ENCODE results near the gene PCP4L1.

The PCP4L1 gene

DNA sequence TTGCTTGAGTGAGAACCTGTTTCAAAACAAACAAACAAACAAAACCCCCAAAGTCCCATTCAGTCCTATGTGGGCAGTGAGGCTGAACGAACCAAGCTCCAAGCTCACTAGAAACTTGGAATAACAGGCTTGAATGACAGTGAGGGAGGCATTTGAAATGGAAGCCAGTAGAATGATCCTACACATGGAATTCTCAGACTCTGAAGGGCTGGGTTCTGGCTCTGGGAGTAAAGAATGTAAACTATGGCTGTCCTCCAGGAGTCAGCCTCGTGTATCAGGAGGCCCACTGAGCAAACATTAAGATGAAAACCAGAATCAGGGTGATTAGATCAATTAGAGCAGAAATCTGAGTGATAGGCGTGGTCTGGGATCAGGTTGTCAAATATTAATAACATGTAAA lies 14.9 kb downstream of the PCP4L1 start:
- no peak for DNase-seq

DNA sequence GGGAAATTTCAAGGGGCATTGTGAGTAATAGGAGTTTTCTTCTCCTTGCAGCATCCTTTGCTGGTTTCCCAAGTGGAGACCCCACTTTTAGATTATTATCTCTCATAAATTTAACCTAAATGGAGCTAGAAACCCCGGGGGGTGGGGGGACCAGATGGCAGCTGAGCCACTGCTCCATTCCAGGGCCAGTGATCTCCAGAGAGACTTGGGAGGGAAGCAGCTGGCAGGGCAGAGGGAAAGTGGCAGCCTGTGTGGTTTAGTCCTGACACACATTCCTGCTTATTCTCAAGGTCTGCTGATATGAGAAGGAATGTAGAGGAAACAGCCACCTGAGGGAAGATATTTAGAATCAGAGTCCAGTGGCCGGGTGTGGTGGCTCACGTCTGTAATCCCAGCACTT lies 16.3 kb downstream of the PCP4L1 start:
- no peak for DNase-seq

DNA sequence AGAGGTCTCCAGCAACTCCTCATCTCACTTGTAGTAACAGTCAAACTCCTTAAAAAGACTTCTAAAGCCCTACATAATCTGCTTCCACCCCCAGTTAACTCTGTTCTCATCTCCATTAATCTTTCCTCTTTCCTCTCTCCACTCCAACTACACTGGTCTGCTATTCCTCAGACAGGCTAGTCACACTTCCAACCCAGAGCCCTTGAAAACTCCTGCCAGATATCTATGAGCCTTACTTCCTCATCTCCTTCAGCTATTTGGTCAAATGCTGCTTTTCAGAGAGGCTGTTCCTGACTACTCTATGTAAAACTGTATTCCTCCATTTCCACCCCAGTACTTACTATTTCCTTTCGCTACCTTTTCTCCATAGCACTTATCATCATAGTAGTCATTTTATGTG lies 24.4 kb downstream of the PCP4L1 start:
- no peak for DNase-seq

DNA sequence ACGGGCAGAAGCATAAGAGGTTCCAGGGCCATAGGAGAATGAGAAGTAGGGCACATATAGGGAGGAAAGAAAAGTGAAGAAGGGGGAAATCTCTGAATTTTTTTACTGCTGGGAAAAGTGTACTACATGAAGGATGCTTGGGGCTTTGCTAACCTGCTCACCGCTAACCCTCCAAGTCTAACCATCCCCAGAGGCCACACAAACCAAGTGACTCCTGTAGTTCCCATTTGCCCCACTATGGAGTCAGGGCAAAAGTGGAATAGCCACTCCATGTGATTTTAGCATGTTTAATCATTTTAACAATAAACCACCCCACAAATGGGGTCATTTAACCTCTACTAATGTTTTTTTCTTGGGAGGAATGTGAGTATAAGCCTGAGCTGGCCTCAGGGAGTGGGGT lies 26.6 kb downstream of the PCP4L1 start:
- no peak for DNase-seq

DNA sequence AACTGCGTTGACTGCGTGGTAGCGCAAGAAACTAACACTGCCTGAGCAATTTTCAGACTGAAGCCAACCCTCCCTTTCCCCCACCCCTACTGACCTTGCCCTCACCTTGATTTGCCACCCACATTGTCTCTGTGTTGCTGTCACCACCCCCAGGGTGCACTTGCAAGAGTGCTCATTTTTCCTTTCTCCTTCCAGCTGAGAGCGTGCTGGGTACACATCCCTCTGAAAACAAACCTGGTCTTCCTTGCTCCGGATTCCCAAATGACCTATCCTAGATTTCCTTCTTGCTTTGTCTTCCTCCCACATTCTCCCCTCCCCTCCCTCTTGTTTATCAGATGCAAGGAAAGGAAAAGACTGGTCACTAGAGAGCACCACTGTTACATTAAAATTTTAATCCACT lies 27.0 kb downstream of the PCP4L1 start:
- DNase-seq = no peak

DNA sequence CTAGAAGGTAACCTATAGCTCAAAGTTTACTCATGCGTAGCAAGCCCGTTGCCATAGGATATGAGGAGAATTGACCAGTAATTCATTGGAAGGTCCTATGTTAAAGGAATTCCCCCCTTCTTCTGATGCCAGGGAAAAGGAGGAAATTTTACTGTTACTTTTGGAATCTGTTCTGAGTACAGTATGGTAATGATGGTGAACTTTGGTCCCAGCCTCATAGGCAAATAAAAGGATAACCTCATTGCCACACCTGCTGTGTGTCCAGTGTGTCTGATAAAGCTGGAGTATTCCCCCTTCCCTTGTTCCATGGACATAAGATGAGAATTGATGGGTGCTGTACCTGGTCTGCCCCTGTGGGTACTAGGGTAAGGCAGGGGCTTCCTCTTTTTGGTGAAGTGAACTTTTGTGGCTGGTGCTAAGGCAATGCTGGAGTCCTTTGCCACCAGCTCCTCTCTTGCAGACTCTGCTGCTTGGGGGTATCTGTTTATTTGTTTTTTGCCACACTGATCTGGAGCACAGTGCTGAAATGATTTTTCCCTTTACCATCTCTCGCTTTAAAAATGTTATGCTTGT lies 29.0 kb downstream of the PCP4L1 start:
- no peak for DNase-seq

DNA sequence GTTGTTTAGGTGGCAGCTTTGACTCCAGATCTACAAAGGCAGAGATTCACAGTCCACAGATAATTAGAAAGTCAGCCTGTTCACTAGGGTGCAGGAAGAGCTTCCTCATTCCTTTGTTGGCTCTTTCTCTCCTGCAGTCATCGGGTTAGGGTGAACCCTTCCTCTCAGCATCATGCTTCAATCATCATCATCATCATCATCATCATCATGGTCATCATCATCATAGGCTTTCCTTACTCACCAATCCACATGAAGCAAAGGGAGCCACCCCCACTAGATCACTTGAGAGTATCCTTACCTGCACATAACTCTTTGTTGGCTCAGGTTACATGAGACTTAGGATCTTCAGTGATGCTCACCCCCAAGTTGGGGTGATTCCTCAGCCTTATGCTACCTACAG lies 32.2 kb downstream of the PCP4L1 start:
- no peak for DNase-seq

DNA sequence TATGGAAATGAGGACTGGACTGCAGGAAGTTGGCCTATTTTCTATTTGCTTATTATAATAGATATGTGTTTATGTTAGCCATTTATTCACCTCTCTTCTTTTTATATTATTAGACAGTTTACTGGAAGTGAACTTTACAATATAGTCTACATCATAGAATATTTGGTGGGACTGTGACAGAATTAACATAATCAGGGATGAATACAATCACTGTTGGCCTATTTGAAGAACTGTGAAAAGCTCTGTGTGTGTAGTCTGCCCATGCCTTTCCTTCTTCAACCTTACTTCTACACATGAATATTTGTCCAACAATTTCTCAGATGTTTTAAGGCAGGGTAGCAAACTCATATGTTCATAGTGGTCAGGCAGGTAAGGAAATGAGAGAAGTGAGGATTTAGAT lies 38.9 kb downstream of the PCP4L1 start:
- no peak for DNase-seq

DNA sequence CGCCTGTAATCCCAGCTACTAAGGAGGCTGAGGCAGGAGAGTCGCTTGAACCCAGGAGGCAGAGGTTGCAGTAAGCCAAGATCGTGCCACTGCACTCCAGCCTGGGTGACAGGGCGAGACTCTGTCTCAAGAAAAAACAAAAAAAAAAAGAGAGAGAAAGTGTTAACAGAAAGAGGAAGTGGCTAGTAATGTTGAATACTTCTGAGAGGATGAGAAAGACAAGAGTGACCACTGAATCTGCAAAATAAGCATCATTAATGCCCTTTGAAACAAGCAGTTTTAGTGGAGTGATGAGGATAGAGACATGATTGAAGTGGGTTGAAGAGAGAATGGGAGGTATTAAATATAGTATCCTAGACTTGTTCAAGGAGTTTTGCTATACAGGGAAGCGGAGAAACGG lies 39.6 kb downstream of the PCP4L1 start:
- peak; percentile 88 for DNase-seq

DNA sequence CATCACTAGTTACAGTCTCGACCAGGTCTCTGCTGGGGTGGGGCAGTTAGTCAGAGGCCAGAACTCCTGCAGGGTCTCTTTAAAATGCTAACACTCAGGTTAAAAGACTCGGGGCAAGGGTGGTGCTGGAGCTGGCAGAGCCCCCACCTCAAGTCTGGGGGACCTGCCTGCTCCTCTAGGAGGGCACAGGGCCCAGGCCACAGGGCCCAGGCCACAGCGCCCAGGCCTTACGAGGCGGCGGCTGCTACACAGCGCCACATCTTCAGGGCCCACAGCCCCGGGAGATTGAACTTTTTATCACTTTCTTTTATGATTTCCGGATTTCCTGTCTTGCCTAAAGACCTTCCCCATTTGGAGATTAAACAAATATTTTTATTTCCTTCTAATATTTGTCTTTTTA lies 40.8 kb downstream of the PCP4L1 start:
- no peak for DNase-seq

DNA sequence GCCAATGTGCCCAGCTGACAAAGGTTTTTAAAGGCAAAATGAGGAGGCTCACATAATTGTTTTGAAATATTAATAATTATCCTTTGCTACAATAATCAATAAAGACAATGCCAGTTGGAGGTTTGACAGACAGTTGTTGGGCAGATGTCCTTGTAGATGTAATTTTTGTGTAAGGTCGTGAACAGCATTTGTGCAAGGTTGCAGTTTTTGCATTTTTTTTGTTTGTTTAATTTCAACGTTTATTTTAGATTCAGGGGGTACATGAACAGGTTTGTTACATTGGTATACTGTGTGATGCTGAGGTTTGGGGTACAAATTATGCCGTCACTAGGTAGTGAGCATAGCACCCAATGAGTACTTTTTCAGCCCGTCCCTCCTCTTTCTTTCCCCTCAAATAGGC lies 41.9 kb downstream of the PCP4L1 start:
- no peak for DNase-seq

DNA sequence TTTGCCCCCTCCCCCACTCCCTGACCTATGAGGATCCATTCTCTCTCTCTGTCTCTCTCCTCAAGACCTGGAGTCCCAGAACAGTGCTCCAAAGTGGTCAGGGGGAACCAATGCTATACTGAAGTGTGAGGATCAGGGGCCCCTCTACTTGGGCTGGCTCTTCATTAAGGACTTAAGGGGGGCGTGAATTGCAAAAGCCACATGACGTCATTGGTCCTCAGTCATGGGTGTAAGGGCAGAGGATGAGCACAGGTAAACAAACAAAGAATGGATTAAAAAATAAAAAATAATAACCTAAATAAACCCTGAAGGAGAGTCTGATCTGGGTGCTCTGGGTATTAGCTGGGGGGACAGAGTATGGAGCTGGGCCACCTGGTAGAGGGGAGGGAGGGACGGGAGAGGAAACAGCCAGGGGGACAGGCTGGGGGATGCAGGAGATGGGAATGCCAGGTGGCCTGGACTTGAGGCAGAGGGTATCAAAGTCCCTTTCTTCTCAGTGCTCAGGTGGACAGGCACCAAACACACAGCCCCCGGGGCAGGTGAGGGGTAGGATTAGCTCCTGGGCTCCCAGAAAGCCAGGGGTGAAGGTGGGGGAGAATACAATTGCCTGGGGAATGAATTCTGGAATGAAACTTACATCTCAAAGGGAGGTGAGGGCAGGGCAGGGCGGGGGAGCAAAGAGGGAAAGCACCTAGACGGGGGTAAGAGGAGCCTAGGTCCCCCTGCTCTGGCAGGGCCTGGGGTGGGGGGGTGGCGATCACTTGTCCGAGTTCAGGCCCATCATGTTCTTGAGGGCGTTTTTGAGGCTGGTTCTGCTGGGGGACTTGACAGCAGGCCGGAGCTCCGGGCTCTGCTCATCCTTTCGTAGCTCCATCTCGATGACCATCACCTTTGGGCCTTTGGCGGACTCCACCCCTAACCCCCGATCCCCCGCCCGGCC lies 46.7 kb downstream of the PCP4L1 start:
- no peak for DNase-seq

DNA sequence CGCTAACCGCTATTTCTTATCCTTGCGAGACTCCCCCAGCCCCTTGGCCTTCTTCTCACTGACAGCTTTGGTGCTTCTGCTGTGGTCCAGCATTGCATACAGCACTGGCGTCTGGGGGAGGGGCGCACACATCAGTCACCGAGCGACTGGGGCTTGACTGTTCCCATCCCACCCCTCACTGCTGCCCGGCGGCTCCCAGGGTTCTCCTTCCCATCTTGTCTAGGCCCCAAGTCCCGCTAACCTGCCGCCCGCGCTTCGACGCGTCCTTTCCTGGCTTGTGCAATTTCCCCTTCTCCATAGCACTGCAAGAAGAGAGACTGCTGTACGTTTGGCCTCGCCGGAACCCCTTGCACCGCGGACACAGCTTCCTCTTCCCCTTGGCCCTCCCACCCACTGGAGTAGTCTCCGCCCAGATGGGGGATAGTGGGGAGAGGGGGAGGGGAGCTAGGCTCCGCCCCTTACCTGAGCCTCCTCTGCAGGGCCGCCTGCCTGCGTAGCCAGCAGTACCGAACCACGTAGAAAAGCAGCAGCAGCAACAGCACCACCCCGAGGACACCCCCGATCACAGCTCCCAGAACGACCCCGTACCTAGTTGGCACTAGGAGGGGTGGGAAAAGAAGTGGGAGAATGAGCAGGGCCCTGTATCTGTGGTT lies 47.4 kb downstream of the PCP4L1 start:
- DNase-seq = peak; percentile 88

DNA sequence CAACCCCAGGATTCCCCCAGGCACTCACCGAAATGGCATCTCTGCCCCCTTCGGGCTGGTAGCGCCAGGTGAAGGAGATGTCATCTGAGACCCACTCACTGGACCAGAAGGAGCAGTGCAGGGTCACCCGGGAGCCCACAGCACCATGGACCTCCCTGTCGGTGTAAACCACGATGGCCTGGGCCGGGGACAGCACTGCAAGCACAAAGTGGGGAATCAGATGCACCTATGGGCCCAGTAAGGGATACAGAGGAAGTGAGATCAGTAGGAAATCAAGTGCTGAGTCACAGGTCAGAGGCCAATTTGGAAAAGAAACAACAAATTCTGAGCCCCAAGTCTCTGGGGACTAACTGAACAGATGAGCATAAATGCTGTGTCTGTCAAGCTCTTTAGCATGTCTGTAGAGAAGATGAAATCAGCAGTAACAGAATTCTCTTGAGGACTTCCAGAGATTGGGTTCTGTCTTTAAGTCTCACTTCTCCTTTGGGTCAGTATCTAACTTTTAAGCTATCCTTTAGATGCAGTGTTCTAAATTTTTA lies 48.8 kb downstream of the PCP4L1 start:
- DNase-seq = peak; percentile 69

DNA sequence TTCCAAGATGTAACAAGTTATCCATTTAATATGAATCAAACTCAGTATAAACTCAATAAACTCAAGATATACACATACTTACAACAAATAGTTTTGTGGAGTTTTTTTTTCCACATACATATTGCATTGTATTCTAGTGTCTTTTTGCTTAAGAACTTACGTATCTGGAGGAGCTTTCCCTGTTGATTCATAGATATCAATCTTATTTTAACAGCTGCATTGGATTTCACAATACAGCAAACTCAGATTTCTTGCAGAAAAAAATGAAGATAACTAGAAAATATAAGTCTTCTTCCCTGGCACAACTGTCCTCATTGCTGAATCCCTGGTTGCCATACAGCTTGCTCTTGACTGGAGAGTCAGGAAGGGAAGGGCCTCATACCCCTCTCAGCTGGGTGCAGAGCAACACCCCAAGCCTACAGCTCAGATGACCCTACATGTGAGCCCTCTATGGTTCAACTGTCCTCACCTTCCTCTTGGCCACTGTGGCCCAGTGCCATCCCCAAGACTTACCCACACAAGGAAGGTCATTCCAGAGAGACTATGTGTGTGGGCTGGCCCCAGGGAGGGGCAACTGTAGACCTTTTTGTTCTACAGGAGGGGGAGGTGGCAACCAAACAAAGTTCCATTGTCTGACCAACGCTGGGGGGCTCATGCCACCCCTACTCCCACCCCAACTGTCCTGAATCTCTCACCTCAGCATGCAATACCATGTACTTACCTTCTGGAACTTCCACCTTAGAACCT lies 49.5 kb downstream of the PCP4L1 start:
- DNase-seq = no peak

DNA sequence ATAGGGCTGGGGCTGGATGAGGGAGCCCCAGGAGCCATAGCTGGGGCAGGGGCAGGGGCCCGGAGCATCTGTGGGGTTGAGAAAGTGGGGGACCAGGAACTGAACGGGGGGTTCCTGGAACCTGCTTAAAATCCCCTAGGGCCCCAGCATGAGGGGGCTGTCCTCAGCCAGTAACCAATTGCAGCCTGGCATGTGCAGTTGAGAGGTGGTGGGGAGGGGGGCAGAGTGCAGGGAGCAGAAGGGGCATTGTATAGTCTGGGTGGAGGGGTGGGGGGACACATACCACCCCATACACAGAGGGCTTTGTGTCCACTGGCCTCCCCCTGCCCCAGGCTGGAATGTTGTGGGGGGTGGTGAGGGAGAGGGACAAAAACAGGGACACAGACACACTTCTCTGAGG lies 51.3 kb downstream of the PCP4L1 start, which contains the start of gene MPZ:
MPZ (minus strand) TSS at position 101 of the 400 bp plus-strand sequence; CDS start at position 38, 63 bp downstream.
- DNase-seq = no peak

DNA sequence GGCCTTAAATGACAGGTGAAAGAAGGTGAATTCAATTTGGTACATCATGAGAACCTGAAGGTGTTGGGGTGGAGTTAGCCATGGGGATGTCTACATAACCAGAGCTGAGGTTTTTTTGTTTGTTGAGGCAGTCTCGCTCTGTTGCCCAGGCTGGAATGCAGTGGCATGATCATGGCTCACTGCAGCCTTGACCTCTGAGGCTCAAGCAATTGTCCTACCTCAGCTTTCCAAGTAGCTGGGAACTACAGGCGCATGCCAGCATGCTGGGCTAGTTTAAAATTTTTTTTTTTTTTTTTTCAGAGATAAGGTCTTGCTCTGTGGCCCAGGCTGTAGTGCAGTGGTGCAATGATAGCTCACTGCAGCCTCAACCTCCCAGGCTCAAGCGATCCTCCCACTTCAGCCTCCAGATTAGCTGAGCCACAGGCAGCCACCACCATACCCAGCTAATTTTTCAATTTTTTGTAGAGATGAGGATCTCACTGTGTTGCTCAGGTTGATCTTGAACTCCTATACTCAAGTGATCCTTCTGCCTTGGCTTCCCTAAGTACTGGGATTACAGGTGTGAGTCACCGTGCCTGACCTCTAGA lies 53.1 kb downstream of the PCP4L1 start:
- no peak for DNase-seq

DNA sequence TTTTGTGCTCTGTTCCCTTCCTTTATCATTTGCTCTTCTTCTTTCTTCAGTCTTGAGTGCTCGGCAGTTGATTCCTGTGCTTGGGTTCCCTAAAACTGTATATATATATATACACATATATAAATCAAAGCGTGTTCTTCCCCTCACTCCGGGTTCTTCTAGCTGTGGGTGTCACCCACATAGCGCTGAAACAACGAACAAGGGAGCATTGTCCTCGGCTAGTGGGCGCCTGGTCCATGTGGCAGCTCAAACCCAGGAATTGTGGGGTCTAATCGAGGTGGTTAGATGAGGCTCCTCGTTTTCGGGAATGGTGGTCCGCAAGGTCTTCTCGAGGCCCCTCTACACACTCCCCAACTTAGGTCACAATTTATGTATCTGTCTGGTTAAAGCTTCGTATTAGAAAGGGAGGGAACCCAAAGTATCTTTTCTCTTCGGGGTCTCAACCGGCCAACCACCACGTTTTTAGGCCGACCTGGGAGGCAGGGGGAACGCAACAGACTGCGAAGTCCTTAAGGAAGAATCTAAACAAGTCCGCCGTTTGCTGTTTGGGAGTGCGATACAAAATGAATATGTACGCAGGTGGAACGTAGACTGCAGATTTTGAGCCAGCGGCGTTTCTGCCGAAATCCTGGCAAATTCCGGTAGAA lies 55.1 kb downstream of the PCP4L1 start:
- no peak for DNase-seq

DNA sequence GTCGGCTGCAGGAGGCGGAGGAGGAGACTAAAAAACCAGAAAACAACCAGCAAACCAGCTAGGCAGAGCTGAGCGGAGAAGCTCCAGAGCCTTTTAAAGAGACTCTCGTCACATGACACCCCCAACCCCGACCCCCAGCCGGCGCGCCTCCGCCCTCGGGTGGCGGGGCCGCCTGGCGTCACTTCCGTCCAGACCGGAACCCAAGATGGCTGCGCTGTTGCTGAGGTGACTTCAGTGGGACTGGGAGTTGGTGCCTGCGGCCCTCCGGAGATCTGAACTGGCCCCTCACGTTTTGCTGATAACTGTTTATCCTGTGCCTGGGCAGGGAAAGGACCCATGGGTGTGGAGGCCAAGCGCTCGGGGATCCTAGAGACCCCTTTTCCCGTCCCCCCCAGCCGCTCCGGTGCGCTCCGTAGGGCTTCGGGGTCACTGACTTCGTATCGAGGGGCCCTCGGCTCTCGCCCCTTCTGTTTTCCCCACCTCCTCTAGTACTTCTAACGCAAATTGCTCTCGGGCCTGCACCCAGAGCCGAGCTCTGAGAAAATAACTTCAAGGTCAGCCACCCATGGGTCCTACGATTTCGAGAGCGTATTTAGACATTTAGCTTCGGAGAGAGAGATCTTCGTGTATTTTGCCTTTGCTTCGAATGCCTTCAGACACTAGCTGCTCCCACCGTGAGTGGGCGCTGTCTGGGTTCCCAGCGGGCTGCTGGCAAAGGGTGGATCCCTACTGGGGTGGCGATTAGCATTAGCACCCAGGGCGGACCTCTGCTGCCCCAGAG lies 55.8 kb downstream of the PCP4L1 start, which contains the start of gene SDHC:
SDHC (plus strand) TSS at position 181 of the 781 bp plus-strand sequence; CDS start at position 206, 25 bp downstream.
- peak; percentile 82 for DNase-seq

DNA sequence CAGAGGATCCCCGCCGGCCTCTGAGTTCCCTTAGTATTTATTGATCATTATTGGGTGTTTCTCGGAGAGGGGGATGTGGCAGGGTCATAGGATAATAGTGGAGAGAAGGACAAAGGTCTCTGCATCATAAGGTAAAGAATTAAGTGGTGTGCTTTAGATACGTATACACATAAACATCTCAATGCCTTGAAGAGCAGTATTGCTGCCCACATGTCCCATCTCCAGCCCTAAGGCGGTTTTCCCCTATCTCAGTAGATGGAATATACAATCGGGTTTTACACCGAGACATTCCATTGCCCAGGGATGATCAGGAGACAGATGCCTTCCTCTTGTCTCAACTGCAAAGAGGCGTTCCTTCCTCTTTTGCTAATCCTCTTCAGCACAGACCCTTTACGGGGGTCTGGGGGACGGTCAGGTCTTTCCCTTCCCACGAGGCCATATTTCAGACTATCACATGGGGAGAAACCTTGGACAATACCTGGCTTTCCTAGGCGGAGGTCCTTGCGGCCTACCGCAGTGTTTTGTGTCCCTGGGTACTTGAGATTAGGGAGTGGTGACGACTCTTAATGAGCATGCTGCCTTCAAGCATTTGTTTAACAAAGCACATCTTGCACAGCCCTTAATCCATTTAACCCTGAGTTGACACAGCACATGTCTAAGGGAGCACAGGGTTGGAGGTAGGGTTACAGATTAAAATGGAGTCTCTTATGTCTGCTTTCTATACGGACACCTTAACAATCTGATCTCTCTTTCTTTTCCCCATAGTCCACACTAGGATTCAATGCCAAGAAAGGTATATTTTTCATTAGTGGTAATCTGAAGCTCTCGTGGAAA lies 57.5 kb downstream of the PCP4L1 start:
- peak; percentile 20 for DNase-seq
